H7 (cell line): Measurements from ENCODE around the gene TIMM17B. TPM values are rescaled to one million over a fixed set of nuclear protein-coding genes. Genes with fewer than 3 reads are reported as not detected.
"Not testable (repeated sequence)": the region's sequence is repeated elsewhere in the genome, so short reads cannot be mapped to it uniquely, and the experiment has no call there.

Experiments
- DNase-seq: peaks from one replicate; pipeline ENCODE4 v3.0.0; 2012
- H3K27me3 ChIP-seq: 2 replicates; pipeline ENCODE4 v1.6.0; 2011; ENCODE audit warnings: mild to moderate bottlenecking, low read length; ENCODE audit not compliant: control insufficient read depth, insufficient read depth
- H3K36me3 ChIP-seq: replicated peaks from 2 replicates; pipeline ENCODE4 v1.5.1; 2011; ENCODE audit warnings: low read length; ENCODE audit not compliant: control insufficient read depth, insufficient read depth
- H3K4me3 ChIP-seq: 2 replicates; pipeline ENCODE4 v1.5.1; 2011; ENCODE audit warnings: low read depth, mild to moderate bottlenecking, control low read depth, low read length, moderate library complexity; ENCODE audit not compliant: insufficient read depth
- total RNA-seq: library from RNA; depleted of rRNA; stranded (reverse); fragments of >200 nt; shearing (Covaris generic); gene quantifications from 2 replicates; pipeline ENCODE4 v1.2.3, GENCODE V29; 2014

TIMM17B gene
- total RNA-seq, 1 experiment from 2014 or later: 157 TPM

- Histone ChIP-seq H3K27me3 (no peaks in the 10 kb centered on the region), H3K4me3 (no peak overlapping the region), H3K36me3 (peaks cover 1% of the 10 kb centered on the region)
- peak; percentile 13 for DNase-seq
These were observed 4.7 kb downstream of the TIMM17B start for GRCh38 chrX:48892896-48893295.

- DNase-seq: peak; percentile 95
- H3K4me3 ChIP-seq: peak overlapping the region; percentile 50
- H3K36me3 ChIP-seq: peaks cover 1% of the 10 kb centered on the region
- H3K27me3 ChIP-seq: no peaks in the 10 kb centered on the region
These were observed 5.9 kb downstream of the TIMM17B start for GRCh38 chrX:48891402-48892288.

GRCh38 chrX:48890934-48891401, 6.6 kb downstream of the TIMM17B start:
- H3K36me3 ChIP-seq: peaks cover 1% of the 10 kb centered on the region
- peak overlapping the region; percentile 50 for H3K4me3 ChIP-seq
- H3K27me3 ChIP-seq: no peaks in the 10 kb centered on the region
- peak; percentile 89 for DNase-seq

GRCh38 chrX:48890296-48890925, 7.2 kb downstream of the TIMM17B start:
- no peaks in the 10 kb centered on the region for H3K27me3 ChIP-seq
- H3K36me3 ChIP-seq: peaks cover 1% of the 10 kb centered on the region
- H3K4me3 ChIP-seq: peak overlapping the region; percentile 50
- peak; percentile 70 for DNase-seq

- not testable (repeated sequence) for H3K4me3 ChIP-seq, DNase-seq, H3K36me3 ChIP-seq, H3K27me3 ChIP-seq
These were observed 11.0 kb downstream of the TIMM17B start for GRCh38 chrX:48886586-48886985.

GRCh38 chrX:48883729-48884128, 13.8 kb downstream of the TIMM17B start:
- DNase-seq: peak; percentile 23
- no peaks in the 10 kb centered on the region for H3K27me3 ChIP-seq
- H3K4me3 ChIP-seq: no peak overlapping the region
- H3K36me3 ChIP-seq: no peaks in the 10 kb centered on the region

GRCh38 chrX:48876944-48877343, 20.6 kb downstream of the TIMM17B start:
- not testable (repeated sequence) for H3K4me3 ChIP-seq, DNase-seq, H3K27me3 ChIP-seq, H3K36me3 ChIP-seq

- DNase-seq, H3K27me3 ChIP-seq, H3K4me3 ChIP-seq, H3K36me3 ChIP-seq: not testable (repeated sequence)
These were observed 25.6 kb downstream of the TIMM17B start for GRCh38 chrX:48872017-48872416.

GRCh38 chrX:48864210-48864609, 33.4 kb downstream of the TIMM17B start:
- no peak for DNase-seq
- Histone ChIP-seq H3K4me3 (no peak overlapping the region), H3K27me3 (no peaks in the 10 kb centered on the region), H3K36me3 (no peaks in the 10 kb centered on the region)

GRCh38 chrX:48854898-48855297, 42.7 kb downstream of the TIMM17B start:
- H3K4me3 ChIP-seq: no peak overlapping the region
- no peak for DNase-seq
- H3K36me3 ChIP-seq: no peaks in the 10 kb centered on the region
- H3K27me3 ChIP-seq: no peaks in the 10 kb centered on the region

GRCh38 chrX:48854121-48854804, 43.3 kb downstream of the TIMM17B start:
- DNase-seq, H3K27me3 ChIP-seq, H3K36me3 ChIP-seq, H3K4me3 ChIP-seq: not testable (repeated sequence)

GRCh38 chrX:48853494-48853893, 44.1 kb downstream of the TIMM17B start:
- H3K36me3 ChIP-seq, H3K27me3 ChIP-seq, H3K4me3 ChIP-seq, DNase-seq: not testable (repeated sequence)

GRCh38 chrX:48852857-48853256, 44.7 kb downstream of the TIMM17B start:
- DNase-seq: no peak
- Histone ChIP-seq H3K27me3 (no peaks in the 10 kb centered on the region), H3K36me3 (no peaks in the 10 kb centered on the region), H3K4me3 (no peak overlapping the region)

GRCh38 chrX:48848847-48849246, 48.7 kb downstream of the TIMM17B start:
- no peaks in the 10 kb centered on the region for H3K27me3 ChIP-seq
- H3K36me3 ChIP-seq: no peaks in the 10 kb centered on the region
- no peak overlapping the region for H3K4me3 ChIP-seq
- DNase-seq: no peak
